SW480 (cell line): ENCODE measurements around the gene GARIN1A.
"Not testable (repeated sequence)": the region's sequence is repeated elsewhere in the genome, so short reads cannot be mapped to it uniquely, and the experiment has no call there.

ENCODE experiments used
- DNase-seq: peaks from one replicate; pipeline ENCODE4 v3.0.0-alpha.2; 2016; ENCODE audit warnings: low spot score

GARIN1A gene

GRCh38 chr7:128683738-128684137, 11.6 kb downstream of the GARIN1A start:
- not testable (repeated sequence) for DNase-seq

GRCh38 chr7:128687131-128687530, 15.0 kb downstream of the GARIN1A start:
- no peak for DNase-seq

GRCh38 chr7:128688492-128688891, 16.4 kb downstream of the GARIN1A start:
- no peak for DNase-seq

GRCh38 chr7:128689161-128689935, 17.3 kb downstream of the GARIN1A start:
- DNase-seq = not testable (repeated sequence)

GRCh38 chr7:128691227-128691626, 19.1 kb downstream of the GARIN1A start:
- no peak for DNase-seq

GRCh38 chr7:128692623-128693270, 20.7 kb downstream of the GARIN1A start:
- DNase-seq = no peak

- no peak for DNase-seq
These were observed 21.4 kb downstream of the GARIN1A start for GRCh38 chr7:128693373-128694015.

GRCh38 chr7:128694738-128695137, 22.6 kb downstream of the GARIN1A start:
- DNase-seq = no peak

GRCh38 chr7:128697302-128697905, 25.3 kb downstream of the GARIN1A start:
- DNase-seq = no peak

- no peak for DNase-seq
These were observed 27.2 kb downstream of the GARIN1A start for GRCh38 chr7:128699196-128699712.

GRCh38 chr7:128699895-128700294, 27.8 kb downstream of the GARIN1A start:
- no peak for DNase-seq

- no peak for DNase-seq
These were observed 29.1 kb downstream of the GARIN1A start for GRCh38 chr7:128701062-128701785.

- DNase-seq = no peak
These were observed 31.6 kb downstream of the GARIN1A start for GRCh38 chr7:128703609-128704241.

- DNase-seq = no peak
These were observed 33.8 kb downstream of the GARIN1A start for GRCh38 chr7:128705891-128706333.

GRCh38 chr7:128707752-128708151, 35.7 kb downstream of the GARIN1A start:
- no peak for DNase-seq

GRCh38 chr7:128708235-128708634, 36.1 kb downstream of the GARIN1A start:
- DNase-seq = no peak

- no peak for DNase-seq
These were observed 36.7 kb downstream of the GARIN1A start for GRCh38 chr7:128708824-128709223.

GRCh38 chr7:128710481-128710880, 38.4 kb downstream of the GARIN1A start:
- no peak for DNase-seq

GRCh38 chr7:128713794-128714193, 41.7 kb downstream of the GARIN1A start:
- DNase-seq = peak; percentile 51

GRCh38 chr7:128714701-128715495, 42.8 kb downstream of the GARIN1A start:
- no peak for DNase-seq
